Astrocyte (in vitro differentiated cells and primary cell): ENCODE measurements around the gene GSG1L. TPM values are rescaled to one million over a fixed set of nuclear protein-coding genes. Genes with fewer than 3 reads are reported as not detected.

Experiments used
- DNase-seq: peaks from one replicate; pipeline ENCODE4 v3.0.0-alpha.2; 2010; ENCODE audit warnings: low read depth
- FAIRE-seq: peaks from 2 replicates; lab custom pipeline; 2011; peaks lifted over from hg19 to GRCh38; lab: Jason Lieb, UNC
- H2AFZ ChIP-seq: 2 replicates; pipeline ENCODE4 v1.6.0; 2012; ENCODE audit warnings: low read depth, low read length, inconsistent platforms
- H3K27ac ChIP-seq: 2 replicates; pipeline ENCODE4 v1.5.1; 2011; ENCODE audit warnings: low read depth, low read length, inconsistent platforms
- H3K27me3 ChIP-seq: 2 replicates; pipeline ENCODE4 v1.6.0; 2011; ENCODE audit warnings: low read length, inconsistent platforms; ENCODE audit not compliant: insufficient read depth
- H3K36me3 ChIP-seq: 2 replicates; pipeline ENCODE4 v1.5.1; 2011; ENCODE audit warnings: low read length, inconsistent platforms; ENCODE audit not compliant: insufficient read depth
- H3K4me1 ChIP-seq: 2 replicates; pipeline ENCODE4 v1.5.1; 2011; ENCODE audit warnings: low read length, inconsistent platforms; ENCODE audit not compliant: insufficient read depth
- H3K4me2 ChIP-seq: 2 replicates; pipeline ENCODE4 v1.6.0; 2012; ENCODE audit warnings: low read length, inconsistent platforms
- H3K4me3 ChIP-seq: 2 replicates; pipeline ENCODE4 v1.5.1; 2011; ENCODE audit warnings: low read depth, mild to moderate bottlenecking, low read length, inconsistent platforms; ENCODE audit not compliant: insufficient read depth
- H3K79me2 ChIP-seq: 2 replicates; pipeline ENCODE4 v1.6.0; 2012; ENCODE audit warnings: mild to moderate bottlenecking, low read length, inconsistent platforms; ENCODE audit not compliant: insufficient read depth
- H3K9ac ChIP-seq: 2 replicates; pipeline ENCODE4 v1.6.0; 2012; ENCODE audit warnings: mild to moderate bottlenecking, low read length, inconsistent platforms
- H3K9me3 ChIP-seq: 2 replicates; pipeline ENCODE4 v1.5.1; 2012; ENCODE audit warnings: low read depth, mild to moderate bottlenecking, low read length, inconsistent platforms; ENCODE audit not compliant: insufficient read depth
- H4K20me1 ChIP-seq: 2 replicates; pipeline ENCODE4 v1.6.0; 2012; ENCODE audit warnings: low read length, inconsistent platforms; ENCODE audit not compliant: insufficient read depth
- H3K27ac Mint-ChIP-seq: one replicate; pipeline ENCODE4 v1.8.0; 2021; ENCODE audit warnings: mild to moderate bottlenecking, mixed read lengths; ENCODE audit not compliant: unreplicated experiment
- H3K27me3 Mint-ChIP-seq: one replicate; pipeline ENCODE4 v1.8.0; 2021; ENCODE audit warnings: low read depth, mixed read lengths; ENCODE audit not compliant: unreplicated experiment
- H3K36me3 Mint-ChIP-seq: one replicate; pipeline ENCODE4 v1.8.0; 2021; ENCODE audit warnings: low read depth, mixed read lengths; ENCODE audit not compliant: unreplicated experiment
- H3K4me1 Mint-ChIP-seq: one replicate; pipeline ENCODE4 v1.8.0; 2021; ENCODE audit warnings: low read depth, mixed read lengths; ENCODE audit not compliant: unreplicated experiment
- H3K4me3 Mint-ChIP-seq: one replicate; pipeline ENCODE4 v1.8.0; 2021; ENCODE audit warnings: mild to moderate bottlenecking, moderate library complexity, mixed read lengths; ENCODE audit not compliant: unreplicated experiment
- H3K9me3 Mint-ChIP-seq: one replicate; pipeline ENCODE4 v1.8.0; 2021; ENCODE audit warnings: mild to moderate bottlenecking, mixed read lengths; ENCODE audit not compliant: unreplicated experiment
- EZH2 ChIP-seq: IDR thresholded peaks from 2 replicates; pipeline ENCODE4 v1.6.1; 2012; ENCODE audit warnings: mild to moderate bottlenecking, low read length, inconsistent platforms; ENCODE audit not compliant: insufficient read depth
- total RNA-seq: library from RNA; stranded (reverse); gene quantifications from 2 replicates; pipeline ENCODE4 v1.2.1, GENCODE V29; 2021
- TF ChIP-seq, protein P1 (sequence below): IDR thresholded peaks from 2 replicates; pipeline ENCODE4 v1.5.1; 2011; ENCODE audit warnings: low read depth, mild to moderate bottlenecking, inconsistent platforms, low read length, moderate library complexity; ENCODE audit not compliant: insufficient read depth

Gene GSG1L
- total RNA-seq, 1 donor from 2014 or later = not detected

DNA sequence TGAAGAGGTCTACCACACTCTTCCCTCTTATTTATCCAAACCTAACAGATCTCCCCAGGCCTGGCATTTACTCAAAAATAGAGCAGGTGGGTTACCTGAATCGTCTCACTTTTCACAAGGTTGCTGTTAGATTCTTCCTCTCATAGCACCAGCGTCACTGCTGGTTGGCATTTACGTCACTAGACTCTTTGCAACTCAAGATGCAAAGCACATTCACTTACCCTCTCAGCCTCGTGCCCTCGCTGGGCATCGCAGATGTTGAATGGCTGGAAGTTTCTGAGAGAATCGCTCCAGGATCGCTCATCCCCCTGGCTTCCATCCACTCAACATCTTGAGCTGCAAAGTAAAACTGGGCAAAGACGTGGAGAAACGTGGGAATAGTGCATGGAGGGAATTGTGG is 21.9 kb downstream of the GSG1L start:
- Histone ChIP-seq H3K4me1 (no peaks in the 10 kb centered on the region), H2AFZ (no peak overlapping the region), H3K27me3 (peaks cover 2% of the 10 kb centered on the region), H3K36me3 (no peaks in the 10 kb centered on the region), H4K20me1 (no peaks in the 10 kb centered on the region), H3K27ac (no peak overlapping the region), H3K9me3 (peaks cover 4% of the 10 kb centered on the region), H3K79me2 (no peaks in the 10 kb centered on the region), H3K4me3 (no peak overlapping the region), H3K4me2 (no peak overlapping the region), H3K9ac (no peak overlapping the region)
- DNase-seq = peak; percentile 4
- Mint-ChIP-seq H3K27me3 (peaks cover 35% of the 10 kb centered on the region), H3K36me3 (no peaks in the 10 kb centered on the region), H3K9me3 (no peaks in the 10 kb centered on the region), H3K4me3 (no peak overlapping the region), H3K27ac (no peak overlapping the region), H3K4me1 (no peaks in the 10 kb centered on the region)
- TF ChIP-seq, protein P1, sequence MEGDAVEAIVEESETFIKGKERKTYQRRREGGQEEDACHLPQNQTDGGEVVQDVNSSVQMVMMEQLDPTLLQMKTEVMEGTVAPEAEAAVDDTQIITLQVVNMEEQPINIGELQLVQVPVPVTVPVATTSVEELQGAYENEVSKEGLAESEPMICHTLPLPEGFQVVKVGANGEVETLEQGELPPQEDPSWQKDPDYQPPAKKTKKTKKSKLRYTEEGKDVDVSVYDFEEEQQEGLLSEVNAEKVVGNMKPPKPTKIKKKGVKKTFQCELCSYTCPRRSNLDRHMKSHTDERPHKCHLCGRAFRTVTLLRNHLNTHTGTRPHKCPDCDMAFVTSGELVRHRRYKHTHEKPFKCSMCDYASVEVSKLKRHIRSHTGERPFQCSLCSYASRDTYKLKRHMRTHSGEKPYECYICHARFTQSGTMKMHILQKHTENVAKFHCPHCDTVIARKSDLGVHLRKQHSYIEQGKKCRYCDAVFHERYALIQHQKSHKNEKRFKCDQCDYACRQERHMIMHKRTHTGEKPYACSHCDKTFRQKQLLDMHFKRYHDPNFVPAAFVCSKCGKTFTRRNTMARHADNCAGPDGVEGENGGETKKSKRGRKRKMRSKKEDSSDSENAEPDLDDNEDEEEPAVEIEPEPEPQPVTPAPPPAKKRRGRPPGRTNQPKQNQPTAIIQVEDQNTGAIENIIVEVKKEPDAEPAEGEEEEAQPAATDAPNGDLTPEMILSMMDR = no peak
- TF ChIP-seq EZH2 = no peak
- FAIRE-seq = no peak

DNA sequence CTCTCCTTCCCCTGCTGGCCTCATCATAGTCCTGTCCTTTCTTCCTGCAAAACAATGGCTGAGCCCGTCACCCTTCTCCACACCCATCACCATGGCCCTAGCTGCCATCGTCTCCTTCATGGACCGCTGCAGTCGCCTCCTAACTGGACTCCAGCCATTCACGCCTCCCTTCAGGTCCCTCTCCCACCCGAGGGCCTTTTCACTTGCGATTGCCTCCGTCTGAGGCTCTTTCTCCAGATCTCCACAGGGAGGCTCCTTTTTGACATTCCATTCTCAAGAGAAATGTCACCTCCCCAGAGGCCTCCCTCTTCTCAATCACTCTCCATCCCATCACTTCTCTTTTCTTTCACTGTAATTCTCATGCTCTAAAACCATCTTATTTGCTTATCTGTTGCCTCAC is 23.5 kb downstream of the GSG1L start:
- Histone ChIP-seq H3K4me1 (no peaks in the 10 kb centered on the region), H3K4me3 (no peak overlapping the region), H3K36me3 (no peaks in the 10 kb centered on the region), H3K27me3 (peaks cover 2% of the 10 kb centered on the region), H4K20me1 (no peaks in the 10 kb centered on the region), H3K27ac (no peak overlapping the region), H3K4me2 (no peak overlapping the region), H3K79me2 (no peaks in the 10 kb centered on the region), H3K9me3 (peaks cover 4% of the 10 kb centered on the region), H3K9ac (no peak overlapping the region), H2AFZ (no peak overlapping the region)
- Mint-ChIP-seq H3K27me3 (peaks cover 31% of the 10 kb centered on the region), H3K27ac (no peak overlapping the region), H3K9me3 (no peaks in the 10 kb centered on the region), H3K36me3 (no peaks in the 10 kb centered on the region), H3K4me1 (no peaks in the 10 kb centered on the region), H3K4me3 (no peak overlapping the region)
- DNase-seq = no peak
- TF ChIP-seq, protein P1 = no peak
- no peak for TF ChIP-seq EZH2
- no peak for FAIRE-seq

DNA sequence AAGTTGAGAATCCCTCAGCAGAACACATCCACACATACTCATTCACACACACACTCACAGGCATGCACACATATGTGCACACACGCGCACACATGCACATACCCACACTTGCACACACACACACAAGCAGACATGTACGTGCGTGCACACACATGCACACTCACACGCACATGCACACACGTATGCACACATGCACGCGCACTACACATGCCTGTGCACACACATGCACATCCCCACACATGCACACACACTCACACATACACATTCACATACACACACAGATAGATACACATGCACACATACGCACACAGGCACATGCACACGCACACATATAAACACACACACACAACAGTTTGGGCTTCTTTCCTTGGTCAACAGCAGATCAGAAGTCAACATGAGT is 24.0 kb downstream of the GSG1L start:
- no peak overlapping the region for H3K27ac ChIP-seq
- peaks cover 28% of the 10 kb centered on the region for H3K27me3 Mint-ChIP-seq
- no peak overlapping the region for H3K4me2 ChIP-seq
- FAIRE-seq = no peak
- H3K9ac ChIP-seq = no peak overlapping the region
- H3K27me3 ChIP-seq = peaks cover 2% of the 10 kb centered on the region
- H3K4me1 Mint-ChIP-seq = no peaks in the 10 kb centered on the region
- H3K9me3 Mint-ChIP-seq = no peaks in the 10 kb centered on the region
- no peaks in the 10 kb centered on the region for H3K36me3 Mint-ChIP-seq
- no peak overlapping the region for H3K4me3 ChIP-seq
- H3K36me3 ChIP-seq = no peaks in the 10 kb centered on the region
- no peaks in the 10 kb centered on the region for H4K20me1 ChIP-seq
- H3K4me3 Mint-ChIP-seq = no peak overlapping the region
- no peaks in the 10 kb centered on the region for H3K4me1 ChIP-seq
- no peak overlapping the region for H3K27ac Mint-ChIP-seq
- TF ChIP-seq EZH2 = no peak
- TF ChIP-seq, protein P1 = no peak
- no peak overlapping the region for H2AFZ ChIP-seq
- H3K79me2 ChIP-seq = no peaks in the 10 kb centered on the region
- H3K9me3 ChIP-seq = peaks cover 4% of the 10 kb centered on the region
- DNase-seq = no peak
